H1 (cell line): ENCODE measurements around the gene ZNF665. TPM values are rescaled to one million over a fixed set of nuclear protein-coding genes. Genes with fewer than 3 reads are reported as not detected.

Experiments
- CTCF ChIA-PET: fragments of 300-600 bp; sonication (Branson Sonifier 250); formaldehyde crosslinking; loops from one replicate; lab custom pipeline; 2021; ENCODE audit not compliant: partially characterized antibody; lab: Charles Lee
- POLR2A ChIA-PET: fragments of 300-600 bp; sonication (Branson Sonifier 250); formaldehyde crosslinking; loops from one replicate; lab custom pipeline; 2021; ENCODE audit warnings: inconsistent platforms; ENCODE audit not compliant: partially characterized antibody; lab: Charles Lee
- DNase-seq, 2 experiments: peaks; one replicate each; pipeline versions ENCODE4 v3.0.0 to v3.0.0-alpha.2; 2010 to 2022; ENCODE audit warnings: low spot score in 2 of 2, low read depth in 1 of 2, mixed read lengths in 1 of 2
- FAIRE-seq: peaks from 2 replicates; lab custom pipeline; 2011; peaks lifted over from hg19 to GRCh38; lab: Jason Lieb, UNC
- H2AFZ ChIP-seq: 2 replicates; pipeline ENCODE4 v1.8.1; 2012; ENCODE audit warnings: low read length, inconsistent platforms
- H2AK5ac ChIP-seq: 2 replicates; pipeline ENCODE4 v1.6.1; 2013; ENCODE audit warnings: low read depth, low read length
- H2BK120ac ChIP-seq: replicated peaks from 2 replicates; pipeline ENCODE3; 2013; ENCODE audit warnings: low read depth, low read length, inconsistent platforms
- H2BK12ac ChIP-seq: 2 replicates; pipeline ENCODE4 v1.6.1; 2013; ENCODE audit warnings: low read depth, low read length
- H2BK15ac ChIP-seq: 2 replicates; pipeline ENCODE4 v1.6.1; 2013; ENCODE audit warnings: low read length
- H2BK20ac ChIP-seq: 2 replicates; pipeline ENCODE4 v1.6.1; 2013; ENCODE audit warnings: low read length
- H2BK5ac ChIP-seq: 2 replicates; pipeline ENCODE4 v1.6.1; 2013; ENCODE audit warnings: low read depth, low read length
- H3K14ac ChIP-seq: 2 replicates; pipeline ENCODE4 v1.6.1; 2013; ENCODE audit warnings: inconsistent platforms; ENCODE audit not compliant: insufficient read length
- H3K18ac ChIP-seq: 2 replicates; pipeline ENCODE4 v1.6.1; 2013; ENCODE audit warnings: low read length; ENCODE audit errors: extremely low read depth
- H3K23ac ChIP-seq: 2 replicates; pipeline ENCODE4 v1.6.1; 2013; ENCODE audit warnings: inconsistent platforms; ENCODE audit not compliant: insufficient read length
- H3K23me2 ChIP-seq: 2 replicates; pipeline ENCODE4 v1.6.1; 2013; ENCODE audit warnings: low read depth, low read length
- H3K27ac ChIP-seq: 2 replicates; pipeline ENCODE4 v1.6.1; 2011; ENCODE audit warnings: low read depth, low read length, inconsistent platforms
- H3K27me3 ChIP-seq, 4 experiments: replicated peaks in 1 of 4; 1 replicate in 1 of 4; 2 replicates in 3 of 4; pipeline versions ENCODE4 v1.6.1 to v1.8.1; 2011 to 2013; ENCODE audit warnings: low read length in 3 of 4, mild to moderate bottlenecking in 3 of 4, inconsistent platforms in 2 of 4, mixed read lengths in 2 of 4, moderate library complexity in 1 of 4; ENCODE audit not compliant: control insufficient read depth in 3 of 4, insufficient read depth in 3 of 4; ENCODE audit errors: extremely low read depth in 1 of 4
- H3K36me3 ChIP-seq, 4 experiments: 2 replicates each; pipeline versions ENCODE4 v1.6.1 to v1.8.1; 2011 to 2013; ENCODE audit warnings: mild to moderate bottlenecking in 4 of 4, low read length in 3 of 4, moderate library complexity in 2 of 4, control low read depth in 1 of 4, inconsistent platforms in 1 of 4; ENCODE audit not compliant: insufficient read depth in 4 of 4, control insufficient read depth in 2 of 4
- H3K4ac ChIP-seq: replicated peaks from 2 replicates; pipeline ENCODE3; 2013; ENCODE audit warnings: low read length, low read depth, mixed read lengths, inconsistent platforms; ENCODE audit not compliant: insufficient read length
- H3K4me1 ChIP-seq, 4 experiments: replicated peaks in 1 of 4; 1 replicate in 1 of 4; 2 replicates in 3 of 4; pipeline versions ENCODE4 v1.6.1 to v1.8.1; 2011 to 2013; ENCODE audit warnings: low read length in 3 of 4, inconsistent platforms in 2 of 4, mixed read lengths in 1 of 4; ENCODE audit not compliant: insufficient read depth in 4 of 4, control insufficient read depth in 3 of 4
- H3K4me2 ChIP-seq, 2 experiments: 2 replicates each; pipeline versions ENCODE4 v1.6.1 to v1.8.1; 2011 to 2013; ENCODE audit warnings: low read depth in 2 of 2, low read length in 2 of 2, control low read depth in 1 of 2, inconsistent platforms in 1 of 2, mild to moderate bottlenecking in 1 of 2; ENCODE audit not compliant: insufficient read depth in 1 of 2
- H3K4me3 ChIP-seq, 4 experiments: fragments of 200-600, 300-600 bp in 1 of 4; sonication (generic), shearing (Covaris generic), sonication (Bioruptor Twin) in 1 of 4; 2 replicates each; pipeline versions ENCODE4 v1.5.1 to v1.8.1; 2011 to 2016; ENCODE audit warnings: low read length in 4 of 4, low read depth in 3 of 4, control low read depth in 2 of 4, inconsistent platforms in 2 of 4, mild to moderate bottlenecking in 2 of 4, mixed read lengths in 1 of 4, moderate library complexity in 1 of 4; ENCODE audit not compliant: insufficient read depth in 2 of 4; ENCODE audit errors: extremely low read depth in 1 of 4
- H3K56ac ChIP-seq: replicated peaks from 2 replicates; pipeline ENCODE3; 2013; ENCODE audit warnings: low read depth, mild to moderate bottlenecking, mixed read lengths, low read length, inconsistent platforms; ENCODE audit not compliant: insufficient read length
- H3K79me1 ChIP-seq: 2 replicates; pipeline ENCODE4 v1.6.1; 2013; ENCODE audit warnings: low read depth, low read length, control low read depth
- H3K79me2 ChIP-seq, 2 experiments: 2 replicates each; pipeline versions ENCODE4 v1.6.1 to v1.8.1; 2012 to 2013; ENCODE audit warnings: low read length in 2 of 2, mild to moderate bottlenecking in 2 of 2, inconsistent platforms in 1 of 2; ENCODE audit not compliant: insufficient read depth in 2 of 2, control insufficient read depth in 1 of 2
- H3K9ac ChIP-seq, 4 experiments: replicated peaks in 1 of 4; 1 replicate in 1 of 4; 2 replicates in 3 of 4; pipeline versions ENCODE4 v1.6.1 to v1.8.1; 2011 to 2013; ENCODE audit warnings: low read depth in 3 of 4, low read length in 3 of 4, control low read depth in 2 of 4, mild to moderate bottlenecking in 2 of 4, moderate library complexity in 2 of 4, inconsistent platforms in 1 of 4; ENCODE audit errors: extremely low read depth in 1 of 4
- H3K9me3 ChIP-seq, 2 experiments: 2 replicates each; pipeline versions ENCODE4 v1.6.1 to v1.8.1; 2012 to 2013; ENCODE audit warnings: mild to moderate bottlenecking in 2 of 2, moderate library complexity in 2 of 2, control low read depth in 1 of 2, inconsistent platforms in 1 of 2, low read depth in 1 of 2, low read length in 1 of 2, mixed read lengths in 1 of 2; ENCODE audit not compliant: insufficient read depth in 2 of 2
- H4K20me1 ChIP-seq, 2 experiments: replicated peaks in 1 of 2; 2 replicates each; pipeline versions ENCODE3 to v1.8.1; 2011 to 2013; ENCODE audit warnings: inconsistent platforms in 2 of 2, low read length in 2 of 2, mild to moderate bottlenecking in 1 of 2; ENCODE audit not compliant: insufficient read depth in 2 of 2, control insufficient read depth in 1 of 2
- H4K5ac ChIP-seq: 2 replicates; pipeline ENCODE4 v1.6.1; 2013; ENCODE audit warnings: low read length, low read depth, mixed read lengths, inconsistent platforms; ENCODE audit not compliant: insufficient read length
- H4K8ac ChIP-seq: 2 replicates; pipeline ENCODE4 v1.8.0; 2013; ENCODE audit warnings: mild to moderate bottlenecking, moderate library complexity, low read length, inconsistent platforms; ENCODE audit not compliant: insufficient read depth; ENCODE audit errors: extremely low read depth
- H4K91ac ChIP-seq: replicated peaks from 2 replicates; pipeline ENCODE3; 2013; ENCODE audit warnings: low read length, mixed read lengths, inconsistent platforms; ENCODE audit not compliant: insufficient read length
- JUND ChIP-seq: IDR thresholded peaks from 2 replicates; pipeline ENCODE4 v1.6.1; 2011; ENCODE audit warnings: mild to moderate bottlenecking, improper control_type of control experiment, low read length
- KDM5A ChIP-seq: fragments of 200-600 bp; IDR thresholded peaks from 2 replicates; pipeline ENCODE4 v1.7.1; 2012; ENCODE audit warnings: mild to moderate bottlenecking, low read length, inconsistent platforms, mixed read lengths
- SP1 ChIP-seq: IDR thresholded peaks from 2 replicates; pipeline ENCODE4 v1.6.1; 2011; ENCODE audit warnings: low read depth, low read length
- TEAD4 ChIP-seq: IDR thresholded peaks from 2 replicates; pipeline ENCODE4 v1.6.1; 2012; ENCODE audit warnings: low read depth, low read length, inconsistent platforms, mixed read lengths
- WGBS, 2 experiments: shearing (Covaris generic) in 1 of 2; methylation state at CpG; one replicate each; pipeline versions ENCODE4 v1.1.6 to v1.1.7; 2013 to 2015; ENCODE audit warnings: low lambda C conversion rate in 2 of 2, mixed read lengths in 2 of 2, inconsistent platforms in 1 of 2, low coverage in 1 of 2, missing lambda C conversion rate in 1 of 2; ENCODE audit not compliant: insufficient replicate concordance in 2 of 2, insufficient coverage in 1 of 2, insufficient read length in 1 of 2; ENCODE audit errors: extremely low coverage in 1 of 2, missing lambda C conversion rate in 1 of 2; 5-methylcytosine and 5-hydroxymethylcytosine counted together
- polyA plus RNA-seq, 7 experiments: library from polyadenylated mRNA; depleted of rRNA in 3 of 7; stranded (reverse) in 5 of 7; unstranded in 2 of 7; fragments of >200 nt in 5 of 7; fragments of 200-250 nt in 2 of 7; gene quantifications; 1 replicate in 5 of 7; 2 replicates in 1 of 7; 4 replicates in 1 of 7; pipeline versions ENCODE4 v1.2.1 to v1.2.3, GENCODE V29; 2011 to 2013; ENCODE audit warnings: missing spikeins in 2 of 7, mixed read lengths in 2 of 7
- total RNA-seq: library from RNA; stranded (reverse); fragmentation: NEBNext Ultra II Directional; extraction: Animal tissue kit (Norgen Biotek cat#: 25700); gene quantifications from 2 replicates; pipeline ENCODE4 v1.2.1, GENCODE V29; 2021
- TF ChIP-seq, protein P1 (sequence below): IDR thresholded peaks from 2 replicates; pipeline ENCODE4 v1.6.1; 2011; ENCODE audit warnings: low read depth, mild to moderate bottlenecking, low read length; ENCODE audit not compliant: insufficient read depth

ZNF665 gene
- total and polyA plus RNA-seq, 2 of the 8 experiments (the other 6 are each of a cell fraction or from before 2014, with no cell fraction given), result 2.4 to 6.4 TPM

GRCh38 chr19:53182202-53182601, 11.0 kb downstream of the ZNF665 start:
- WGBS, 2 experiments, result 93% methylated on average over 10 of the region's 10 CpGs; no CpG with 5 or more reads in 1 of the 2 experiments
- no peak overlapping the region for H4K5ac ChIP-seq
- H3K36me3 ChIP-seq, result peaks cover 0 to 10% (median 6%) of the 10 kb centered on the region in 4 experiments; a peak in 5 of 8 replicates
- POLR2A ChIA-PET, result no interaction called here
- no peak overlapping the region for H2BK15ac ChIP-seq
- H2AFZ ChIP-seq, result no peak overlapping the region
- no peaks in the 10 kb centered on the region for H3K27me3 ChIP-seq
- no peak overlapping the region for H3K9ac ChIP-seq
- no peak overlapping the region for H2BK120ac ChIP-seq
- CTCF ChIA-PET, result no interaction called here
- no peak overlapping the region for H2BK5ac ChIP-seq
- no peaks in the 10 kb centered on the region for H3K79me2 ChIP-seq
- H2BK20ac ChIP-seq, result no peak overlapping the region
- TF ChIP-seq SP1, result no peak
- no peak for TF ChIP-seq TEAD4
- TF ChIP-seq, protein P1, sequence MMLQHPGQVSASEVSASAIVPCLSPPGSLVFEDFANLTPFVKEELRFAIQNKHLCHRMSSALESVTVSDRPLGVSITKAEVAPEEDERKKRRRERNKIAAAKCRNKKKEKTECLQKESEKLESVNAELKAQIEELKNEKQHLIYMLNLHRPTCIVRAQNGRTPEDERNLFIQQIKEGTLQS, result no peak
- no peak for TF ChIP-seq KDM5A
- no peak for TF ChIP-seq JUND
- H3K18ac ChIP-seq, result no peak overlapping the region
- FAIRE-seq (no peak), DNase-seq (no peak)
- no peak overlapping the region for H4K91ac ChIP-seq
- no peak overlapping the region for H3K23ac ChIP-seq
- H3K4ac ChIP-seq, result no peak overlapping the region
- H3K23me2 ChIP-seq, result no peaks in the 10 kb centered on the region
- H4K8ac ChIP-seq, result no peak overlapping the region
- no peak overlapping the region for H3K14ac ChIP-seq
- no peak overlapping the region for H2BK12ac ChIP-seq
- H3K4me1 ChIP-seq, result no peaks in the 10 kb centered on the region; a peak in 1 of 7 replicates
- H3K56ac ChIP-seq, result no peak overlapping the region
- H3K27ac ChIP-seq, result no peak overlapping the region
- no peak overlapping the region for H3K4me3 ChIP-seq
- no peak overlapping the region for H2AK5ac ChIP-seq
- H3K79me1 ChIP-seq, result no peaks in the 10 kb centered on the region
- H4K20me1 ChIP-seq, result no peaks in the 10 kb centered on the region
- peaks cover 3 to 9% of the 10 kb centered on the region in 2 experiments; a peak in 3 of 4 replicates for H3K9me3 ChIP-seq
- H3K4me2 ChIP-seq, result no peak overlapping the region
